K562 (cell line): ENCODE results near the gene CHRNB1.

Source experiments
- CTCF ChIP-seq, 3 experiments: IDR thresholded peaks in 2 of 3; conservative IDR thresholded peaks in 1 of 3; 2 replicates each; pipeline ENCODE4 v1.5.1; 2011 to 2012; ENCODE audit warnings: low read length in 3 of 3, mild to moderate bottlenecking in 3 of 3, control low read depth in 2 of 3, improper control_type of control experiment in 1 of 3, inconsistent platforms in 1 of 3, low read depth in 1 of 3, mixed read lengths in 1 of 3, moderate library complexity in 1 of 3; ENCODE audit not compliant: insufficient read depth in 2 of 3
- MXD1 ChIP-seq: fragments of 250-450 bp; sonication (Bioruptor Pico); IDR thresholded peaks from 2 replicates; pipeline ENCODE4 v1.8.0; 2021; ENCODE audit warnings: borderline replicate concordance, mild to moderate bottlenecking, moderate library complexity; ENCODE audit not compliant: poor library complexity, severe bottlenecking
- RAD21 ChIP-seq, 2 experiments: fragments of 250-450 bp in 1 of 2; fragments of 450-650 bp in 1 of 2; sonication (Bioruptor Pico) in 1 of 2; formaldehyde crosslinking in 1 of 2; IDR thresholded peaks in 1 of 2; conservative IDR thresholded peaks in 1 of 2; 2 replicates each; pipeline versions ENCODE4 v1.4.0 to v1.8.0; 2020 to 2022; ENCODE audit warnings: mild to moderate bottlenecking in 2 of 2, moderate library complexity in 1 of 2
- REST ChIP-seq, 2 experiments: fragments of 450-650 bp; formaldehyde crosslinking in 1 of 2; IDR thresholded peaks; 2 replicates each; pipeline versions ENCODE4 v1.4.0 to v1.6.1; 2014 to 2020; ENCODE audit warnings: mild to moderate bottlenecking in 2 of 2, borderline replicate concordance in 1 of 2, low read depth in 1 of 2
- ZFX ChIP-seq: sonication (generic); formaldehyde crosslinking; IDR thresholded peaks from 2 replicates; pipeline ENCODE4 v1.8.0; 2022; ENCODE audit warnings: mild to moderate bottlenecking, missing genetic modification reagents, moderate library complexity
- ZNF354B ChIP-seq: fragments of 250-450 bp; sonication (Bioruptor Pico); IDR thresholded peaks from 2 replicates; pipeline ENCODE4 v1.4.0; 2020
- ZNF384 ChIP-seq: IDR thresholded peaks from 2 replicates; pipeline ENCODE4 v1.6.1; 2012; ENCODE audit warnings: low read depth, low read length, improper control_type of control experiment

- TF ChIP-seq MXD1 (CRISPR knock-in tag) (no peak), CTCF (IDR thresholded peaks at IDR 0.05 in 2 of 3, conservative IDR thresholded peaks at IDR 0.05 in 1 of 3; ENCODE audit: insufficient read depth in 2 of 3, low read depth in 1 of 3, low read length in 3 of 3) (no peak), REST (IDR thresholded peaks at IDR 0.05; ENCODE audit: borderline replicate concordance) (no peak), REST (CRISPR knock-in tag; IDR thresholded peaks at IDR 0.05; ENCODE audit: low read depth) (no peak), ZNF384 (no peak), ZFX (peak; percentile 46), ZNF354B (CRISPR knock-in tag) (no peak), RAD21 (CRISPR knock-in tag; conservative IDR thresholded peaks at IDR 0.05 in 1 of 2, IDR thresholded peaks at IDR 0.05 in 1 of 2) (no peak)
Observed at GRCh38 chr17:7437950-7438614, 6.8 kb upstream of the CHRNB1 start.
